CD4-positive, alpha-beta T cell treated with Interleukin-6 at 100 ng/mL for 8 hours (primary cell): ENCODE data around the gene SNRK.

Source experiments
- DNase-seq: peaks from one replicate; pipeline ENCODE4 v3.0.0-alpha.2; 2020; ENCODE audit warnings: mixed read lengths, low spot score

SNRK gene, protein sequence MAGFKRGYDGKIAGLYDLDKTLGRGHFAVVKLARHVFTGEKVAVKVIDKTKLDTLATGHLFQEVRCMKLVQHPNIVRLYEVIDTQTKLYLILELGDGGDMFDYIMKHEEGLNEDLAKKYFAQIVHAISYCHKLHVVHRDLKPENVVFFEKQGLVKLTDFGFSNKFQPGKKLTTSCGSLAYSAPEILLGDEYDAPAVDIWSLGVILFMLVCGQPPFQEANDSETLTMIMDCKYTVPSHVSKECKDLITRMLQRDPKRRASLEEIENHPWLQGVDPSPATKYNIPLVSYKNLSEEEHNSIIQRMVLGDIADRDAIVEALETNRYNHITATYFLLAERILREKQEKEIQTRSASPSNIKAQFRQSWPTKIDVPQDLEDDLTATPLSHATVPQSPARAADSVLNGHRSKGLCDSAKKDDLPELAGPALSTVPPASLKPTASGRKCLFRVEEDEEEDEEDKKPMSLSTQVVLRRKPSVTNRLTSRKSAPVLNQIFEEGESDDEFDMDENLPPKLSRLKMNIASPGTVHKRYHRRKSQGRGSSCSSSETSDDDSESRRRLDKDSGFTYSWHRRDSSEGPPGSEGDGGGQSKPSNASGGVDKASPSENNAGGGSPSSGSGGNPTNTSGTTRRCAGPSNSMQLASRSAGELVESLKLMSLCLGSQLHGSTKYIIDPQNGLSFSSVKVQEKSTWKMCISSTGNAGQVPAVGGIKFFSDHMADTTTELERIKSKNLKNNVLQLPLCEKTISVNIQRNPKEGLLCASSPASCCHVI

DNA sequence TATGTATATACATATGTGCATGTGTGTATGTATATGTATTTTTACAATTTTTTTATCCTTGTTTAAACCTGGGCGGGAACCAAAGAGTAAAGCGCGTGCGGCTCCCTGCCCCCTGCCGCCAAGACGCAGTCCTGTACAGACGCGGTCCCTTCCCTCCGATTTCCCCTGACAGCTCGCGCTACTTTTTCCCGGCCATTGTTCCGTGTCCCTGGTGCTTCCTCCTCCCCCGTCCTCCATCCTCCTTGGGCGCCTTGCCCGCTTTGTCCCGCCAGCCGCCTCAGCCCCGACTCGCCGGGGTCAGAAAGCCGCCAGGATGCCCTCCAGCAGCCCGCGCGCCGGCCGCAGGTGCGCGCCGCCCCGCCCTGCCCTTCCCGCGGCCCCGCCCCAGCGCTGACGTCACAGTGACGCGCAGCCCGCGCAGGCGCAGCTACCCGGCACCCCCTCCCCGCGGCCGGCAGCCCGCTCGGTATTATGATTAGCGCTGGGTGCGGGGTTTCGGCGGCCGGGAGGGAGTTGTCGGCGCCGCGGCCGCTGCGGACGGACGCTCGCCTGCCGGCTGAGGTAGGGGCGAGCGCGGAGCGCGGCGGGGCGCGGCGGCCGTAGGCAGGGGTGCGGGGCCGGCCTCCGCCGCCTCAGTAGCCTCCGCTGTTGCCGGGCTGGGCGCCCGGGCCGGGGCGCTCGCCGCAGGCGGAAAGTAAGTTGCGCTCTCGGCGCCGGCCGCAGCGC, at the start of gene SNRK:
SNRK (plus strand) TSS at position 426 of the 726 bp plus-strand sequence. CDS start 16,664 bp downstream, outside the sequence.
- peak; percentile 85 for DNase-seq

DNA sequence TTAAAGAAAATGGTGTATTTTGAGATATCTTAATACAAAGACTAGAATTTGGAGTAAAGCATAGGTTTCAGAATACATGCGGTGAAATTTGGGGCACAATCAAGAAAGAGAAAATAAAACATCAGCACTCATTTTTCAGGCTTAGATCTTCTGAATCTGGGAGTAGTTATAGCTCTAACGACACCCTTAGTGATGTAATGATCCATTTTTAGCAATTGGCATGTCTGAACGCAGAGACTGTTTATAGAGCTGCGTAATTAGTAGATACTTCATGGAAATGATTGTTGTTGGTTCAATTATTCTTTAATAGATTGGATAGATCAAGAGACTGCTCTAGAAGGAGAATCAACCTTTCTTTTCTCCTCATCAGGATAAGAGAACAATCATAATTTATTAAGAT, 47.5 kb upstream of the SNRK start:
- DNase-seq, result no peak

DNA sequence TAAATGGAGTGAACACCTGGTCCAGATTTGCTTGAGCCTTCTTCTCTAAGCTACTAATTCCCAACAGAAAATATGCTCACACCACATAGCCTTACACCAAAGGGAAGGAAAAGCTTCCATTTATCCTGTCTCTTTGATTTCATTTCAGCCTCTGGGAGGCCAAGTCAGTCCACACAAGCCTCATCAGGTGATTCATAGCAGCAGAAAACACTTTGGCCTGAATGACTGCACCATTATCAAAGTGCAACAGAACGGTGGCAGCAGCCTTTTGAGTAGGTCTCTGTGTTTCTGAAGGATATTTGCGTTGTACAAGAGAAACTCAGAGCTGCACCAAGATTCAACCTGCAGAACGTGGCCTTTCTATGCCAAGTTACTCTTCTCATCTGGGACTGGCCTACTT, 46.6 kb upstream of the SNRK start:
- no peak for DNase-seq

DNA sequence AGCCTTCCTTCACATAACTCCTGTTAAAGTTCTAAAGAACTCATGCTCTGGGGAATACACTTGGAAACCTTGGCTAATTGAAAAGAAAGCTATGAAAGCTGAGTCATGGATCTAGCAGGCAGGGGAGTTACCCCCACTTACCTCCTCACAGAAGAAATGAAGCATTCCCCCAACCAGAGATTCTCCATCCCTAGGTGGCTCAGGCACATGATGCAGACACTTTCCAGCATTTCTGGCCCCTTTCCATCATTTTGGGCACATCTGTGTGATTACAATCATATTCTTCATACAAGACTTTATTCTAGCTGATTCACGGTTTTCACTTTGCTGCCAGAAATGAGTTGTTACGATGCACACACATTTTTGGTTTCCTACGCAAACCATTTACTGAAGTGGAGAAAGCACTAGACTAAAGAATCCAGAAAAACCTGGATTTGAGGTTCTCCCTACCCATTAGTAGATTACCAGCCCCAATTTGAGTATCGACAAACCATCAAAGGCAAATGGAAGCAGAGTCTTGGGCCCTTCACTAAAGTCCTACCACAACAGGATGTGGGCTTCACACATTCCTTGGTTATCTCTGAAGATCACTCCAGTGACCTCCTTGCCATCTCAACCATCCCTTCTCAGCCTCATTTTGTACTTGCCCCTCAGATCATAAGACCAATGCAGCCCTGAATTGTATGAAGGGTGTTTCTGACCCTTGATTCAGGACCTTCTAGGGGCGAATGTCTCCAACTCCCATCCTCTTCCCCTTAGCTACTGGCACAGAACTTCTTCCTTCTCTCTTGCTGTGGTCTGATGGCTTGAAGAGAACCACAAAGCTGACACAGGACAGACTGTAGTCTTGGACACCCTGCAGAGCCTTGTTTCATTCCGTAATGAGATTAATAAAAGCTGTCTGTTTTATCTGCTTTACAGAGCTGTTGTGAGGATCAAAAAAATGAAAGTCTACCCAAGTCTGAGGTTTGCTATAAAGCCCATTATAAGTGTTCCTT, 42.5 kb upstream of the SNRK start:
- peak; percentile 9 for DNase-seq

DNA sequence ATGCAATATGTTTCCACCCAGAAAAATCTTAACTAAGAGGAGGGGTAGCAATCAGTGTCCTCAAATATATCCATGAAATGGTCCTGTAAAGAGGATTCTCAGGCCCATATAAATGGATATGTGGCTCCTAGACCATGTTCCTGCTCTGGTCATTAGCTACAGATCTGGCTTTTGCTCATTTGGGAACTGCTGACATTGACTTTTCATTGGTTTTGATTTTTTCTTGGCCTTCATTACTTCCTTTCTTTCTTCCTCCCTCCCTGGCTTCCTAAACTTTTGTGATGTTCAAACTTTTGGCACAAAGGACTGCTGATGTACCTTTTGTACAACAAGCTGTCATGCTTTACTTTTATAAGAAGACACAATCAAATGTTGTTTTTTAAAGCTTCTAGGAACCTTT, 41.6 kb upstream of the SNRK start:
- DNase-seq, result no peak

DNA sequence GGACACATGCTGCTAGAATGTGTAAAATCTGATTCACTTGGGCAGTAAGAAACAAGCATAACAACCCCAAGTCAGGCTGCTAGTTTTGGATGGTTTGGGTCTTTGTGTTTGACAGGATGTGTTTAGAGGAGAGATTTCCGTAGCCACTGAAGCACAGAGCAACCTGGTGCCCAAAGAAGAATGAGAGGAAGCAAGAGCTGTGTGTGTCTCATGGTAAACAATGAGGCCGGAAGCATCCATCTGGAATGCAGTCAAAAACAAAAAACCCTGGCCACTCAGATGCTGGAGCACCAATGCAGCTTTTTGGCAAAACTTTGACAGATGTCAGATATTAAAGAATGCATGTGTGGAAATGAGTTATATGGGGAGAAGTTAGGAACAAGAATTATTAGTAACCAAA, 39.4 kb upstream of the SNRK start:
- DNase-seq, result peak; percentile 52

DNA sequence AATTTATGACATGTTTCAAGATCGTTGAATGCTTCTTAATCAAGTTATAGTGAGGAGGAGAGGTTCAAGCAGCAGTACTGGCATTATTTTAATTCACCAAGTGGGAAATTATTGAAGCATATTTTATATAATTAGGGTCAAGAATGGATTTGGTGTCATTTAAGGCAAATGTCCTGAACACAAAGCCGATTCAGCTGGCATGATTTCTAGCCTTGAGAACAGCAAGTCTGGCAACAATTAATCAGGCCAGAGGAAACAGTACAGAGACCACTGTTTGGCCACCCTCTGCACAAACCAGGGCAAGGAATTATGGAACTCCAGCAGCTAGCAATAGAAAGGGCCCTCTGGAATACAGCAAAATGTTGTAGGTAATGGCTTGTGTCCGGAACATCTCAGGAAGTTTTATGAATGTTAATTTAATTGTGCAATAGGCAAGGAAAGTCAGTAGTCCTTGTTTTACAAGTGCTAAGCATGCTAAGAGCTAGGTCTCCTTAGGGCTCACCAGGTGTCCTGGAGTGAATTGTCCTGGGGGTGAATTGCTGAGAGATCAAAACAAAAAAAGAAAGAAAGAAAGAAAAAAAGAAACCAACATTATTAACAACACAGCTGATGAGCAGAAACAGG, 38.7 kb upstream of the SNRK start:
- no peak for DNase-seq

DNA sequence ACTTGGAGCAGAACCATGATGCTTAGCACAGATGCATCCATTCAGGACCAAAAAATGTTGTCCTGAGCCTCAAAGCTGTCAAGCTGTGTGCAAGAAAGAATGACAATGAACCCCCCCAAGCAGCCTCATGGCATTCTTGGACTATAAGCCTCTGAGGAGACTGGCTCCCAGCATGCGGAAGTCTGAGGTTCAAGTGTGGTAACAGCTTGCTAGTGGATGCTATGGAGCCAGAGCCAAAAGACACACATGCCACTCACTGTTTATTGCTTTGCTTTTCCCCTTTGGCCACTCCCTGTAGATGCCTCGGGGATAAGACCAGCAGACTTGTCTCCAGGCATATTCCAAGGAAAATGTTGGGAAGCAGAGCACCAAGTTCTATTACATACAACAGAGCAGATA, 38.2 kb upstream of the SNRK start:
- no peak for DNase-seq

DNA sequence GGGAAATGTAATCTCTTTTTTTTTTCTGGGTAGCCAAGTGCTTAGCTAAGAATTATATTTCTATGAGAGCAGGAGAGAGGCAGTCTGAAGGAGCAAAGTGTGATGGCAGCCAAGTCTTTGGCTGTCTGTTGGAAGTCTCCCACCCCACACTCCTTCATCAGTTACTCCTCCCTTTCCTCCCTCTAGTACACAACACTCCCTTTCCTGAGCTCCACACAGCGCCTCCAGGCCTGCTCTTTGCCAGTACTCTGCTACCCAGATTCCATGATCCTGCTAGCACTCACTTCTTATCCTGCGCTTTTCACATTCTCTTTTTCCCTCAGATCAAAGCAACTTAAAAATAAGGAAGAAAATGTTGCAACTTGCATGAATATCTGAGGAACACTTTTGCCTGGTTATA, 37.4 kb upstream of the SNRK start:
- no peak for DNase-seq

DNA sequence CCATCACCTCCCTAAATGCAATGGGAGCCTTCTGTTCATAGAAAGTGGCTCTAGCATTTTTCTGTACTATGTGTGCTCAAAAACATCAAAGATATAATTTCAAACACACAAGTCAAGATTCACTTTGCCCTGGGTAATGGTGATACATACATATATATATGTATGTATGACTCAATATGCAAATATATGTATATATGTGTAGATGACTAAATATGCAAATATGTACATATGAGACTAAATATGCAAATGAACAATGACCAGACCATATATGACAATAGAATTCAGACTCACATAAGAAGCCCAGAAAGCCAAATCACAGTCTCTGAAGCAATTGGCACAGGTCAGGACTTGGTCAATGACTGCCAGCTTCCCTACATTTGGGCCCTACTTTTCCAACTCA, 36.9 kb upstream of the SNRK start:
- DNase-seq, result no peak

DNA sequence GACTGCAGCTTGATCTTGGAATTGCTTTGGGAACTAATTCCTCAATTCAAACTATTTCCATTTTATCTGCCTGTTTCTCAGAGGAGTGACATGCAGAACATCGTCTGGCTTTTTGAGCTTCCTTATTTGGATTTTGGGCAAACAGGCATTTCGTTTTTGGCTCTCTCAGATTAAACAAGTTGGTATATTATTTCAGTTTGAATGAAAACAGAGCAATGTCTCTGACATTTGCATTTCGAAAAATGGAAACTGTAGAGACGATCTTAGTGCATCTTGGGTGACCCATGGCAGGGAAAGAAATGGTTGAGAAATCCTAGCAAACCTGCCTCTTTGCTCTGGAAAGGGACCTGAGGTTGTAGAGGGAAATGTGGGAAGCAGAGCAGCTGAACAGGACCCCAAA, 33.0 kb upstream of the SNRK start:
- DNase-seq, result no peak

DNA sequence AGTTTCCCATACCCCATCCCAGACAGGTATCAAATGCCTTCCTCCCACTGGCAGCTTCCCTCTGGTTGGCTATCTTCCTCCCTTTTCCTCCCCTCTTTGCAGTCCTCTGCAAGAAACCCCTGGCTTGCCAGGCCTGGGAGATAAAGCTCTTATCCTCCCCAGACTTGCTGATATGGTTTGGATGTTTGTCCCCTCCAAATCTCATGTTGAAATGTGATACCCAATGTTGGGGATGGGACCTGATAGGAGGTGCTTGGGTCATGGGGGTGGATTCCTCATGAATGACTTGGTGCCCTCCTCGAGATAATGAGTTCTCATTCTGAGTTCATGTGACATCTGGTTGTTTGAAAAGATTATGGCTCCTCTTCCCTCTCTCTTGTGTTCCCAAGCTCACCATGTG, 32.2 kb upstream of the SNRK start:
- DNase-seq, result no peak

DNA sequence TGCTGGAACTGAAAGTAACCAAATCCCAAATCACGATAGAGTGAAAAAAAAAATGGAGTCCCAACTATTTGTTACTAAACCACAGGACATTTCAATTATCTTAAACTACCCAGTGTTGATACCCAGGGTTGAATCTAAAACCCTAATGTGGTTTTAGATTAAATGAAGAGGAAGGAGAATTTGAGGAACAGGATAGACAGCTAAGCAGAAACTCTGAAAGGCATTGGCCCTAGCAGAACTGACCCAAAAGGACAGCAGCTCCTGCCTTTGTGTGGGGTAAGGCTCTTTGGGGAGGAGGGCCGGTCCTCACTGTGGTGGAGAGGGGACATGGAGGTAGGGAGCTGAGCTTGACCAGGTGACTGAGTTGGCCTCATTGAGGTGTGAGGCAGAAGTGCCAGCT, 30.7 kb upstream of the SNRK start:
- no peak for DNase-seq

DNA sequence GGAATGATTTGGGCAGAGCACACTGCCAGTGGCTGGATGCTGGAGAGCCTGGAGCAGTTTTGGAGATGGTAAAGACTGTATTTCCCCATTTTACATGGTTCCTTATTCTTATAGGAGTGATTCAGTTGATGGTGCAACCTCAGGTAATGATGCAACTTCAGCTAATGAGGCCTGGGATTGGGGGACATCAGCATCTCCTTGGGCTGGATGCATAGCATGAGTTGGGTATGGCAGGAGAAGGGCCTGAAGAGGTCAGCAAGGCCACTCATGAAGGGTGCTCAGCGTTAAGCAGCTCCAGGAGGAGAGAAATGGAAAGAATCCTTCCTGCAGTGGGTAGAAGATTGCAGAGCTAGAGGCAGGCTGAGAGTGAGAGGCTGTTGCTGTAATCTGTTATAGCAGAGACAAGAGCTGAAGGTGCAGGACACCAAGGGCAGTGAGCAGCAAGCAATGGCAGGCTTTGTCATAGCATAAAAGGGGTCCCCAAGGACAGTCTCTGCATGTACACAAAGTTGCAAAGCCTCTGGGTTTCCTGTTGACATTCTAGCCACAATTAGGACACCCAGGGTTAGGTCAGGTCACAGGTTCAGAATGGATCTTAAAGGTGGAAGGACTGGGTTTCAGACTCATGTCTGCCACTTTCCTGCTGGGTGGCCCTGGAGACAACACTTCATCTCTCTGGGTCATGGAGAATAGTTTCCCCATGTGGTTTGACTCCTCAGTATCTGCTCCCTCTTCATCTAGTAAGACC, 29.5 kb upstream of the SNRK start:
- no peak for DNase-seq

DNA sequence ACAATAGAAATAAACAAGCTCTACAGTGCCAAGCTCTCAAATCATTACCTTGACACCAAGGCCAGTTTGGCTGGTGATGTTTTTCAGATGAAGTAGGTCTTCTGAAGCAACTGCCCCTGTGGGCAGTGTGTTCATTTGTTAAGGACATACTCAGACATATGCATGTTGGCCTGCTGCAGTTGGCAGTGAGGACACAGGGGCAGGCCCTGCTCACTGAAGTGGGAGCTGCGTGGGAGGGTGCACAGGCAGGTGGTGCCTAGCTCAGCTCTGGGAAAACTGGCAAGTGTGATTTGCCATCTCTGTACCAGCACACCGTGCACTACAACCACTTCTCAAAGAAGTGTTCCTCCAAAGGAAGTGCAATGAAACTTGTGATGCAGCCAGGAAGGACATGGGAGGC, 28.5 kb upstream of the SNRK start:
- no peak for DNase-seq

DNA sequence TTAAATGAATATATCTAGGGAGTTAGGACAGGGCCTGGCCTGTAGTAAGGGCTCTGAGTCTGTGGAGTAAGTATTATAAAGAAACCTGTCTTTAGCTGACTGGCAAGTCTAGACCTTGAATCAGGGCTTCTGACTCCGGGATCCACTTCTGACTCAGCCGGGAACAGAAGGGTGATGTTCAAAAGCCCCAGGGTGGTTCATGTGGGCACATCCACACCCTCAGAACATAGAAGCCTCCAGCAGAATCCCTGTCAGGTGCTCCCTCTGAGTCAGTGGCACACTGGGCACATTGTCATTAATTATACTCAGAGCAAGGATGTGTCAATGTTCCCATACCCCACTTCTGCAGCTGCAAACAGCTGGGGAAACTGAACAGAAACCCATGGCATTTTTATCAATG, 26.7 kb upstream of the SNRK start:
- no peak for DNase-seq

DNA sequence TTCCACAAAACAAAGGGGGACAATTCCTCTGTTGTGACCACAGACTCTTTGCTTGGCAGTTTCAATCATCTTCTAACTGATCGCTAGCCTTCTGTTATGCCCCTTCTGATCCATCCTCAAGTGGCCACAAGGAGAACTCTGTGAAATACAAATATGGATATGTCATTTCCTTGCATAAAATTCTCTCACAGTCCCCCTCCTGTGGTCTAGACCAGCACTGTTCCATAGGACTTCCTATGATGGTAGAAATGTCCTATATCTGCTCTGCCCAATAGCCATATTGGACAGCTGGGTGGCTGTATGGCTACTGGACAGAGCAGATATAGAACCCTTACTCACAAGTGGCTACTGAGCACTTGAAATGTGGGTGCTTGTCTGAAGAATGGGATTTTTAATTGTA, 25.9 kb upstream of the SNRK start:
- no peak for DNase-seq

DNA sequence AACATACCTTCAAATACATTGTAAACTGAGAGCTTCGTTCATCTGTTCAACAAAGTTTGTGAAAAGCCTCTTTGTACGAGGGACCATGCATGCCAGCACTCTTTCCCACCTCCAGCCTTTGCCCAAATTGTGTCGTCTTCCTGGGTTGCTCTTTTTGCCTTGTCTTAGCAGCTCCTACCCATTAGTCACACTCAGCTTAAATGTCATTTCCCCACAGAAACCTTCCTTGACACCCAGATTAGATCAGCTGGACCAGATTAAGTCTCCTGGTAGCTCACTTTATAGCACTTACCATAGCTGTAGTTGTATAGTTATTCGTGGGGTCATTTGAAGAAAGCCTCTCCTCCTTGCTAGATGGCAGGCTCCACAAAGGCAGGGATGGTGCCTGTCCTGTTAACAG, 24.1 kb upstream of the SNRK start:
- DNase-seq, result no peak

DNA sequence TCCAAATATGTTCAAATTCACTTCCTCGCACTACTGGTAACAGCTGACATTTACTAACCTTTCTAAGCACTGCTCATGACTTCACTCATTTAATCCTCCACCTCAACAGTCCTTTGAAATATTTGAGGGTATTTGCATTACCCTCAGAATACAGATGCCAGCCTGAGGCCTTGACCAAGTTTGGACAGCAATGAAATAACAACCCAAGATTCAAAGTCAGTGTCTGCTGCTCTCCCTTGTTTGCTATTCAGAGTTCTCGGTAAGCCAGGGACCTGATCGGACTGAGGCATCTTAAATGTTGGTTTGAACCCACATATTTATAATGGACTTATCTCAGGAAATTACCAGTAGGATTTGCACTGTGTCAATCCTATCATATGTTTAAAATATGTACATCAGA, 19.9 kb upstream of the SNRK start:
- DNase-seq, result no peak

DNA sequence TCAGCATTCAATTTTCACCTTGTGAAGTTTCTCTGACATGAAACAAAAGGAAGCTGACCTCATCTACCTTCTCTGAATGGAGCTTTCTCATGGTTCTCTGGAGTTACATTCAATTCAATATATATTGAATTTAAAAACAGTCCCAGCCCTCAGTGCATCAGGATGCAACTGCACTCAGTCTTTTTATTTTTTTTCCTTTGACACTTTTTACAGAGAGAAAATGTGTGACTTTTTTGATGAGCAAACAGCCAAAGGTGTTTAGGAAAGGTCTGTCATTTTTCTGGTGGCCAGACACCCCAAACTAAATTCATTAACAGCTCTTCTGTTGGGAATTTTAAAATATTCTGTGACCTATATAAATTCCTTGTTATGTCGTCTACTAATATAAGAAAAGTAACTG, 19.3 kb upstream of the SNRK start:
- DNase-seq, result no peak
